B cell (primary cell): ENCODE data around the gene KCNE1.
"Not testable (repeated sequence)": the region's sequence is repeated elsewhere in the genome, so short reads cannot be mapped to it uniquely, and the experiment has no call there.

ENCODE experiments used
- CTCF ChIP-seq: fragments of 200-600 bp; IDR thresholded peaks from one replicate; pipeline ENCODE4 v1.8.0; 2022; ENCODE audit warnings: antibody characterized with exemption, mild to moderate bottlenecking
- EZH2 ChIP-seq: IDR thresholded peaks from 2 replicates; pipeline ENCODE4 v1.6.1; 2012; ENCODE audit warnings: borderline replicate concordance, low read depth, mild to moderate bottlenecking, moderate library complexity, low read length; ENCODE audit not compliant: insufficient read depth, poor library complexity, severe bottlenecking

- not testable (repeated sequence) for TF ChIP-seq CTCF, EZH2
Observed at GRCh38 chr21:34406102-34406501, 105.9 kb downstream of the KCNE1 start.
